ENCODE data around the gene LARGE2. TPM values are rescaled to one million over a fixed set of nuclear protein-coding genes. Genes with fewer than 3 reads are reported as not detected.

The LARGE2 gene
- total RNA-seq, 1 experiment from 2014 or later = 124 TPM

DNA sequence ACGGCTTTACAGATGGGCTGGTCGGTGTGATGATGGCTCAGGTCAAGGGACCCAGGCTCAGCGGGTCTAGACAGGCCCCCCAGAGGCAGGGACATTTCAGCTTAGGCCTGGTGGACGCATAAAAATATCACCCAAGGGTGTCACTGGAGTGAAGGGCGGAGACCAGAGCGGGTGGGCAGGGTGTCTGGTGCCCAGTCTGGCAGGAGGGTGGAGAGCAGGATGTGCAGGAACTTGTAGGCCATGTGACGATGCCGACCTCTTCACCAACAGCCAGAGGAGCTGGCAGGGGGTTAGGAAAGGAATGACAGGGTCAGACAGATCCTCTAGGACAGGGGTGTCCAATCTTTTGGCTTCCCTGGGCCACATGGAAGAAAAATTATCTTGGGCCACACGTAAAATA lies 32.5 kb upstream of the LARGE2 start:
- H3K4me1 Mint-ChIP-seq = peaks cover 17% of the 10 kb centered on the region
- TF ChIP-seq, protein P1, sequence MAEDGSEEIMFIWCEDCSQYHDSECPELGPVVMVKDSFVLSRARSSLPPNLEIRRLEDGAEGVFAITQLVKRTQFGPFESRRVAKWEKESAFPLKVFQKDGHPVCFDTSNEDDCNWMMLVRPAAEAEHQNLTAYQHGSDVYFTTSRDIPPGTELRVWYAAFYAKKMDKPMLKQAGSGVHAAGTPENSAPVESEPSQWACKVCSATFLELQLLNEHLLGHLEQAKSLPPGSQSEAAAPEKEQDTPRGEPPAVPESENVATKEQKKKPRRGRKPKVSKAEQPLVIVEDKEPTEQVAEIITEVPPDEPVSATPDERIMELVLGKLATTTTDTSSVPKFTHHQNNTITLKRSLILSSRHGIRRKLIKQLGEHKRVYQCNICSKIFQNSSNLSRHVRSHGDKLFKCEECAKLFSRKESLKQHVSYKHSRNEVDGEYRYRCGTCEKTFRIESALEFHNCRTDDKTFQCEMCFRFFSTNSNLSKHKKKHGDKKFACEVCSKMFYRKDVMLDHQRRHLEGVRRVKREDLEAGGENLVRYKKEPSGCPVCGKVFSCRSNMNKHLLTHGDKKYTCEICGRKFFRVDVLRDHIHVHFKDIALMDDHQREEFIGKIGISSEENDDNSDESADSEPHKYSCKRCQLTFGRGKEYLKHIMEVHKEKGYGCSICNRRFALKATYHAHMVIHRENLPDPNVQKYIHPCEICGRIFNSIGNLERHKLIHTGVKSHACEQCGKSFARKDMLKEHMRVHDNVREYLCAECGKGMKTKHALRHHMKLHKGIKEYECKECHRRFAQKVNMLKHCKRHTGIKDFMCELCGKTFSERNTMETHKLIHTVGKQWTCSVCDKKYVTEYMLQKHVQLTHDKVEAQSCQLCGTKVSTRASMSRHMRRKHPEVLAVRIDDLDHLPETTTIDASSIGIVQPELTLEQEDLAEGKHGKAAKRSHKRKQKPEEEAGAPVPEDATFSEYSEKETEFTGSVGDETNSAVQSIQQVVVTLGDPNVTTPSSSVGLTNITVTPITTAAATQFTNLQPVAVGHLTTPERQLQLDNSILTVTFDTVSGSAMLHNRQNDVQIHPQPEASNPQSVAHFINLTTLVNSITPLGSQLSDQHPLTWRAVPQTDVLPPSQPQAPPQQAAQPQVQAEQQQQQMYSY (CRISPR knock-in tag; IDR thresholded peaks at IDR 0.05) = no peak
- no peak for TF ChIP-seq ESRRA (CRISPR knock-in tag; IDR thresholded peaks at IDR 0.05; ENCODE audit: borderline replicate concordance)
- TF ChIP-seq ZNF416 (CRISPR knock-in tag; IDR thresholded peaks at IDR 0.05) = no peak
- TF ChIP-seq NR3C1 (CRISPR knock-in tag; conservative IDR thresholded peaks at IDR 0.05; ENCODE audit: low read depth) = no peak
- TF ChIP-seq, protein P2, sequence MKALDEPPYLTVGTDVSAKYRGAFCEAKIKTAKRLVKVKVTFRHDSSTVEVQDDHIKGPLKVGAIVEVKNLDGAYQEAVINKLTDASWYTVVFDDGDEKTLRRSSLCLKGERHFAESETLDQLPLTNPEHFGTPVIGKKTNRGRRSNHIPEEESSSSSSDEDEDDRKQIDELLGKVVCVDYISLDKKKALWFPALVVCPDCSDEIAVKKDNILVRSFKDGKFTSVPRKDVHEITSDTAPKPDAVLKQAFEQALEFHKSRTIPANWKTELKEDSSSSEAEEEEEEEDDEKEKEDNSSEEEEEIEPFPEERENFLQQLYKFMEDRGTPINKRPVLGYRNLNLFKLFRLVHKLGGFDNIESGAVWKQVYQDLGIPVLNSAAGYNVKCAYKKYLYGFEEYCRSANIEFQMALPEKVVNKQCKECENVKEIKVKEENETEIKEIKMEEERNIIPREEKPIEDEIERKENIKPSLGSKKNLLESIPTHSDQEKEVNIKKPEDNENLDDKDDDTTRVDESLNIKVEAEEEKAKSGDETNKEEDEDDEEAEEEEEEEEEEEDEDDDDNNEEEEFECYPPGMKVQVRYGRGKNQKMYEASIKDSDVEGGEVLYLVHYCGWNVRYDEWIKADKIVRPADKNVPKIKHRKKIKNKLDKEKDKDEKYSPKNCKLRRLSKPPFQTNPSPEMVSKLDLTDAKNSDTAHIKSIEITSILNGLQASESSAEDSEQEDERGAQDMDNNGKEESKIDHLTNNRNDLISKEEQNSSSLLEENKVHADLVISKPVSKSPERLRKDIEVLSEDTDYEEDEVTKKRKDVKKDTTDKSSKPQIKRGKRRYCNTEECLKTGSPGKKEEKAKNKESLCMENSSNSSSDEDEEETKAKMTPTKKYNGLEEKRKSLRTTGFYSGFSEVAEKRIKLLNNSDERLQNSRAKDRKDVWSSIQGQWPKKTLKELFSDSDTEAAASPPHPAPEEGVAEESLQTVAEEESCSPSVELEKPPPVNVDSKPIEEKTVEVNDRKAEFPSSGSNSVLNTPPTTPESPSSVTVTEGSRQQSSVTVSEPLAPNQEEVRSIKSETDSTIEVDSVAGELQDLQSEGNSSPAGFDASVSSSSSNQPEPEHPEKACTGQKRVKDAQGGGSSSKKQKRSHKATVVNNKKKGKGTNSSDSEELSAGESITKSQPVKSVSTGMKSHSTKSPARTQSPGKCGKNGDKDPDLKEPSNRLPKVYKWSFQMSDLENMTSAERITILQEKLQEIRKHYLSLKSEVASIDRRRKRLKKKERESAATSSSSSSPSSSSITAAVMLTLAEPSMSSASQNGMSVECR (CRISPR knock-in tag; IDR thresholded peaks at IDR 0.05; ENCODE audit: borderline replicate concordance) = no peak
- no peak for TF ChIP-seq NFATC4 (CRISPR knock-in tag; IDR thresholded peaks at IDR 0.05)
- TF ChIP-seq JUN (CRISPR knock-in tag; IDR thresholded peaks at IDR 0.05) = no peak
- TF ChIP-seq, protein P3, sequence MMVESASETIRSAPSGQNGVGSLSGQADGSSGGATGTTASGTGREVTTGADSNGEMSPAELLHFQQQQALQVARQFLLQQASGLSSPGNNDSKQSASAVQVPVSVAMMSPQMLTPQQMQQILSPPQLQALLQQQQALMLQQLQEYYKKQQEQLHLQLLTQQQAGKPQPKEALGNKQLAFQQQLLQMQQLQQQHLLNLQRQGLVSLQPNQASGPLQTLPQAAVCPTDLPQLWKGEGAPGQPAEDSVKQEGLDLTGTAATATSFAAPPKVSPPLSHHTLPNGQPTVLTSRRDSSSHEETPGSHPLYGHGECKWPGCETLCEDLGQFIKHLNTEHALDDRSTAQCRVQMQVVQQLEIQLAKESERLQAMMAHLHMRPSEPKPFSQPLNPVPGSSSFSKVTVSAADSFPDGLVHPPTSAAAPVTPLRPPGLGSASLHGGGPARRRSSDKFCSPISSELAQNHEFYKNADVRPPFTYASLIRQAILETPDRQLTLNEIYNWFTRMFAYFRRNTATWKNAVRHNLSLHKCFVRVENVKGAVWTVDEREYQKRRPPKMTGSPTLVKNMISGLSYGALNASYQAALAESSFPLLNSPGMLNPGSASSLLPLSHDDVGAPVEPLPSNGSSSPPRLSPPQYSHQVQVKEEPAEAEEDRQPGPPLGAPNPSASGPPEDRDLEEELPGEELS (CRISPR knock-in tag; IDR thresholded peaks at IDR 0.05) = no peak
- TF ChIP-seq MXD4 (CRISPR knock-in tag; IDR thresholded peaks at IDR 0.05; ENCODE audit: borderline replicate concordance) = no peak
- TF ChIP-seq, protein P4, sequence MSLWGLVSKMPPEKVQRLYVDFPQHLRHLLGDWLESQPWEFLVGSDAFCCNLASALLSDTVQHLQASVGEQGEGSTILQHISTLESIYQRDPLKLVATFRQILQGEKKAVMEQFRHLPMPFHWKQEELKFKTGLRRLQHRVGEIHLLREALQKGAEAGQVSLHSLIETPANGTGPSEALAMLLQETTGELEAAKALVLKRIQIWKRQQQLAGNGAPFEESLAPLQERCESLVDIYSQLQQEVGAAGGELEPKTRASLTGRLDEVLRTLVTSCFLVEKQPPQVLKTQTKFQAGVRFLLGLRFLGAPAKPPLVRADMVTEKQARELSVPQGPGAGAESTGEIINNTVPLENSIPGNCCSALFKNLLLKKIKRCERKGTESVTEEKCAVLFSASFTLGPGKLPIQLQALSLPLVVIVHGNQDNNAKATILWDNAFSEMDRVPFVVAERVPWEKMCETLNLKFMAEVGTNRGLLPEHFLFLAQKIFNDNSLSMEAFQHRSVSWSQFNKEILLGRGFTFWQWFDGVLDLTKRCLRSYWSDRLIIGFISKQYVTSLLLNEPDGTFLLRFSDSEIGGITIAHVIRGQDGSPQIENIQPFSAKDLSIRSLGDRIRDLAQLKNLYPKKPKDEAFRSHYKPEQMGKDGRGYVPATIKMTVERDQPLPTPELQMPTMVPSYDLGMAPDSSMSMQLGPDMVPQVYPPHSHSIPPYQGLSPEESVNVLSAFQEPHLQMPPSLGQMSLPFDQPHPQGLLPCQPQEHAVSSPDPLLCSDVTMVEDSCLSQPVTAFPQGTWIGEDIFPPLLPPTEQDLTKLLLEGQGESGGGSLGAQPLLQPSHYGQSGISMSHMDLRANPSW (CRISPR knock-in tag; conservative IDR thresholded peaks at IDR 0.05; ENCODE audit: low read depth) = no peak
- no peak for TF ChIP-seq ATF1 (CRISPR knock-in tag; IDR thresholded peaks at IDR 0.05)
- no peak for TF ChIP-seq FOXK1 (CRISPR knock-in tag; IDR thresholded peaks at IDR 0.05)
- ChIA-PET CTCF (interaction anchor here (0.6 to 1.6 kb wide), 3 partner anchors 18 to 182 kb away, joined by 3 to 6 read pairs (median 4); no protein-coding TSS in a partner anchor), POLR2A (no interaction called here)
- no peak for DNase-seq (ENCODE audit: low spot score)
- no peaks in the 10 kb centered on the region for H3K9me3 Mint-ChIP-seq
- no peaks in the 10 kb centered on the region for H3K36me3 Mint-ChIP-seq
- no peak for ATAC-seq
- no peak overlapping the region for H3K27ac Mint-ChIP-seq
- H3K27me3 Mint-ChIP-seq (ENCODE audit: low read depth) = no peaks in the 10 kb centered on the region
- no peak overlapping the region for H3K4me3 Mint-ChIP-seq

All from WTC11 (cell line).